GM06990 (cell line): ENCODE data around the gene APOA1.

Experiments used
- DNase-seq: peaks from one replicate; pipeline ENCODE4 v3.0.0-alpha.2; 2011; ENCODE audit not compliant: insufficient read length; ENCODE audit errors: extremely low read depth
- H3K27me3 ChIP-seq: replicated peaks from 2 replicates; pipeline ENCODE4 v1.6.0; 2011; ENCODE audit warnings: low read length; ENCODE audit not compliant: control insufficient read depth, insufficient read depth
- H3K36me3 ChIP-seq: 2 replicates; pipeline ENCODE4 v1.5.1; 2011; ENCODE audit warnings: low read length; ENCODE audit not compliant: control insufficient read depth, insufficient read depth
- H3K4me3 ChIP-seq: replicated peaks from 2 replicates; pipeline ENCODE4 v1.5.1; 2011; ENCODE audit warnings: low read depth, mild to moderate bottlenecking, control low read depth, low read length
- CTCF ChIP-seq: IDR thresholded peaks from 2 replicates; pipeline ENCODE4 v1.5.1; 2011; ENCODE audit warnings: low read length, control low read depth, mild to moderate bottlenecking, inconsistent platforms; ENCODE audit not compliant: insufficient read depth, poor library complexity, severe bottlenecking

The APOA1 gene

GRCh38 chr11:116794851-116795250 lies 42.6 kb downstream of the APOA1 start:
- no peak for TF ChIP-seq CTCF
- Histone ChIP-seq H3K36me3 (no peaks in the 10 kb centered on the region), H3K27me3 (no peaks in the 10 kb centered on the region), H3K4me3 (no peak overlapping the region)
- no peak for DNase-seq

GRCh38 chr11:116793772-116794097 lies 43.7 kb downstream of the APOA1 start:
- Histone ChIP-seq H3K4me3 (no peak overlapping the region), H3K36me3 (no peaks in the 10 kb centered on the region), H3K27me3 (no peaks in the 10 kb centered on the region)
- TF ChIP-seq CTCF, result no peak
- no peak for DNase-seq

- no peaks in the 10 kb centered on the region for H3K36me3 ChIP-seq
- DNase-seq, result no peak
- no peak for TF ChIP-seq CTCF
- H3K27me3 ChIP-seq, result no peaks in the 10 kb centered on the region
- H3K4me3 ChIP-seq, result no peak overlapping the region
Measured at GRCh38 chr11:116792869-116793771, 44.3 kb downstream of the APOA1 start.

GRCh38 chr11:116792144-116792868 lies 45.1 kb downstream of the APOA1 start:
- H3K27me3 ChIP-seq, result no peaks in the 10 kb centered on the region
- no peaks in the 10 kb centered on the region for H3K36me3 ChIP-seq
- TF ChIP-seq CTCF, result no peak
- no peak overlapping the region for H3K4me3 ChIP-seq
- DNase-seq, result no peak

- no peak for DNase-seq
- TF ChIP-seq CTCF, result no peak
- H3K4me3 ChIP-seq, result no peak within 1 kb of the TSS
- H3K27me3 ChIP-seq, result no peaks in the 10 kb centered on the region
- no peaks in the 10 kb centered on the region for H3K36me3 ChIP-seq
Measured at GRCh38 chr11:116791813-116792143, 45.6 kb downstream of the APOA1 start, which contains the start of gene APOA5. Gene APOA5 (minus strand): TSS chr11:116791879. CDS start chr11:116791860, 19 bp downstream.
